Lung microvascular endothelial cell (primary cell): ENCODE results near the gene RMDN3. TPM values are rescaled to one million over a fixed set of nuclear protein-coding genes. Genes with fewer than 3 reads are reported as not detected.

Experiments used
- DNase-seq, 2 donors: peaks; one replicate each; pipeline versions ENCODE4 v3.0.0 to v3.0.0-alpha.2; 2010; ENCODE audit warnings: low read depth in 2 of 2
- total RNA-seq: library from RNA; depleted of rRNA; stranded (reverse); fragments of >200 nt; gene quantifications from 2 replicates; pipeline ENCODE4 v1.2.1, GENCODE V29; 2014

RMDN3 gene
- total RNA-seq, 1 donor from 2014 or later = 28.6 TPM

GRCh38 chr15:40747685-40748631 is 7.1 kb downstream of the RMDN3 start:
- no peak for DNase-seq

GRCh38 chr15:40746916-40747418 is 8.1 kb downstream of the RMDN3 start:
- no peak for DNase-seq

- DNase-seq = no peak
These were observed 10.3 kb downstream of the RMDN3 start for GRCh38 chr15:40744815-40745152.

- peak in 1 of 2 donors; percentile 58 for DNase-seq
These were observed 10.9 kb downstream of the RMDN3 start for GRCh38 chr15:40743921-40744814.

- no peak for DNase-seq
These were observed 11.6 kb downstream of the RMDN3 start for GRCh38 chr15:40743485-40743901.

GRCh38 chr15:40739854-40740253 is 15.2 kb downstream of the RMDN3 start:
- DNase-seq = no peak

GRCh38 chr15:40739047-40739446 is 16.0 kb downstream of the RMDN3 start:
- no peak for DNase-seq

- DNase-seq = peak in 1 of 2 donors; percentile 64
These were observed 18.0 kb downstream of the RMDN3 start for GRCh38 chr15:40737048-40737447.

- peak in 1 of 2 donors; percentile 11 for DNase-seq
These were observed 18.5 kb downstream of the RMDN3 start for GRCh38 chr15:40736575-40736974.

- peak; percentile 62 to 75 for DNase-seq
These were observed 24.0 kb downstream of the RMDN3 start for GRCh38 chr15:40731034-40731433.

GRCh38 chr15:40723919-40724318 is 31.1 kb downstream of the RMDN3 start:
- no peak for DNase-seq

GRCh38 chr15:40722934-40723333 is 32.1 kb downstream of the RMDN3 start:
- DNase-seq = peak in 1 of 2 donors; percentile 18

- DNase-seq = no peak
These were observed 32.7 kb downstream of the RMDN3 start for GRCh38 chr15:40722354-40722753.

- DNase-seq = peak; percentile 32 to 93
These were observed 33.4 kb downstream of the RMDN3 start for GRCh38 chr15:40721701-40722100.

GRCh38 chr15:40716165-40716564 is 38.9 kb downstream of the RMDN3 start:
- DNase-seq = no peak

- DNase-seq = no peak
These were observed 40.9 kb downstream of the RMDN3 start for GRCh38 chr15:40714144-40714543.

- no peak for DNase-seq
These were observed 48.9 kb downstream of the RMDN3 start for GRCh38 chr15:40706121-40706520.

- peak; percentile 39 to 68 for DNase-seq
These were observed 53.0 kb downstream of the RMDN3 start for GRCh38 chr15:40702077-40702476.

GRCh38 chr15:40697916-40698315 is 57.1 kb downstream of the RMDN3 start:
- no peak for DNase-seq

GRCh38 chr15:40696228-40696627 is 58.8 kb downstream of the RMDN3 start:
- no peak for DNase-seq

- DNase-seq = peak; percentile 26 to 81
These were observed 59.6 kb downstream of the RMDN3 start for GRCh38 chr15:40695469-40695890.
